MCF 10A (cell line): ENCODE measurements around the gene PRKCZ. TPM values are rescaled to one million over a fixed set of nuclear protein-coding genes. Genes with fewer than 3 reads are reported as not detected.
A peak's percentile ranks its signal among the peaks of the same experiment; 100 is the strongest.

Experiments used
- BruUV-seq: library from RNA; stranded (reverse); fragments of 400-500 nt; replicated peaks from 2 replicates; lab custom pipeline; 2021; lab: Mats Ljungman, UMichigan
- CTCF ChIA-PET: fragments of 300-600 bp; sonication (Branson Sonifier 250); formaldehyde crosslinking; extraction: SDS; loops from one replicate; lab custom pipeline; 2021; ENCODE audit warnings: antibody characterized with exemption, inconsistent platforms; lab: Yijun Ruan, JAX
- POLR2A ChIA-PET: fragments of 300-600, 350-650 bp; sonication (Branson Sonifier 250); formaldehyde crosslinking; extraction: SDS; loops from one replicate; lab custom pipeline; 2020; ENCODE audit warnings: antibody characterized with exemption, inconsistent platforms; lab: Yijun Ruan, JAX
- DNase-seq: peaks from one replicate; pipeline ENCODE4 v3.0.0-alpha.2; 2018; ENCODE audit not compliant: unreplicated experiment
- H3K27ac Mint-ChIP-seq: one replicate; pipeline ENCODE4 v1.8.0; 2022; ENCODE audit warnings: mild to moderate bottlenecking, low read depth, mixed read lengths; ENCODE audit not compliant: unreplicated experiment
- H3K27me3 Mint-ChIP-seq: one replicate; pipeline ENCODE4 v1.8.0; 2022; ENCODE audit warnings: mixed read lengths; ENCODE audit not compliant: insufficient read depth, unreplicated experiment
- H3K36me3 Mint-ChIP-seq: one replicate; pipeline ENCODE4 v1.8.0; 2022; ENCODE audit warnings: mild to moderate bottlenecking, moderate library complexity, mixed read lengths; ENCODE audit not compliant: insufficient read depth, unreplicated experiment
- H3K4me1 Mint-ChIP-seq: one replicate; pipeline ENCODE4 v1.8.0; 2022; ENCODE audit warnings: mixed read lengths; ENCODE audit not compliant: insufficient read depth, unreplicated experiment
- H3K4me3 Mint-ChIP-seq: one replicate; pipeline ENCODE4 v1.8.0; 2022; ENCODE audit warnings: mild to moderate bottlenecking, moderate library complexity, mixed read lengths; ENCODE audit not compliant: unreplicated experiment
- H3K9me3 Mint-ChIP-seq: one replicate; pipeline ENCODE4 v1.8.0; 2022; ENCODE audit warnings: mixed read lengths; ENCODE audit not compliant: unreplicated experiment
- CTCF ChIP-seq: fragments of 200-600 bp; IDR thresholded peaks from one replicate; pipeline ENCODE4 v1.8.0; 2022; ENCODE audit warnings: antibody characterized with exemption, mild to moderate bottlenecking; ENCODE audit not compliant: unreplicated experiment
- intact Hi-C: fragments of 100-400 bp; cut with micrococcal nuclease; formaldehyde crosslinking; loops from 2 replicates; pipeline ENCODE4 v1.14.1; 2022
- total RNA-seq: library from RNA; stranded (reverse); gene quantifications from 2 replicates; pipeline ENCODE4 v1.2.3, GENCODE V29; 2022

The PRKCZ gene
- total RNA-seq, 1 experiment from 2014 or later = 24.9 TPM

GRCh38 chr1:2174348-2175054, 124.3 kb downstream of the PRKCZ start:
- Mint-ChIP-seq H3K27ac (no peak overlapping the region), H3K36me3 (peaks cover 6% of the 10 kb centered on the region), H3K4me1 (no peaks in the 10 kb centered on the region), H3K4me3 (no peak overlapping the region), H3K27me3 (no peaks in the 10 kb centered on the region), H3K9me3 (no peaks in the 10 kb centered on the region)
- TF ChIP-seq CTCF = peak; percentile 70
- DNase-seq = peak; percentile 59
- ChIA-PET CTCF (interaction anchor here (0.6 to 3.2 kb wide), 40 partner anchors 9 to 1616 kb away, joined by 3 to 35 read pairs (median 3); no protein-coding TSS in a partner anchor), POLR2A (interaction anchor here (0.6 to 1.1 kb wide), 4 partner anchors 15 to 265 kb away, joined by 3 to 4 read pairs (median 3); no protein-coding TSS in a partner anchor)
- intact Hi-C loops = no loop called here
- no TSS peak for BruUV-seq

GRCh38 chr1:2175055-2175414, 124.8 kb downstream of the PRKCZ start:
- no peak for TF ChIP-seq CTCF
- ChIA-PET CTCF (interaction anchor here (0.6 to 3.2 kb wide), 28 partner anchors 8 to 1615 kb away, joined by 3 to 35 read pairs (median 3); no protein-coding TSS in a partner anchor), POLR2A (interaction anchor here (0.6 to 1.1 kb wide), 3 partner anchors 15 to 238 kb away, joined by 3 to 4 read pairs (median 3); no protein-coding TSS in a partner anchor)
- no peak overlapping the region for H3K27ac Mint-ChIP-seq
- H3K4me3 Mint-ChIP-seq = no peak overlapping the region
- H3K36me3 Mint-ChIP-seq = peaks cover 6% of the 10 kb centered on the region
- intact Hi-C loops = no loop called here
- no peaks in the 10 kb centered on the region for H3K4me1 Mint-ChIP-seq
- DNase-seq = no peak
- no peaks in the 10 kb centered on the region for H3K27me3 Mint-ChIP-seq
- no TSS peak for BruUV-seq
- H3K9me3 Mint-ChIP-seq = no peaks in the 10 kb centered on the region

GRCh38 chr1:2175681-2176454, 125.7 kb downstream of the PRKCZ start:
- no peak for DNase-seq
- POLR2A ChIA-PET = no interaction called here
- Mint-ChIP-seq H3K36me3 (peaks cover 6% of the 10 kb centered on the region), H3K9me3 (no peaks in the 10 kb centered on the region), H3K27me3 (no peaks in the 10 kb centered on the region), H3K4me3 (no peak overlapping the region), H3K27ac (no peak overlapping the region), H3K4me1 (no peaks in the 10 kb centered on the region)
- no TSS peak for BruUV-seq
- CTCF ChIA-PET = interaction anchor here (1.0 to 3.2 kb wide), 5 partner anchors 12 to 61 kb away, joined by 3 to 35 read pairs (median 5); no protein-coding TSS in a partner anchor
- intact Hi-C loops = no loop called here
- TF ChIP-seq CTCF = no peak

- H3K9me3 Mint-ChIP-seq = no peaks in the 10 kb centered on the region
- CTCF ChIA-PET = interaction anchor here (1.0 kb wide), 1 partner anchor 37 kb away, joined by 3 read pairs; no protein-coding TSS in a partner anchor
- H3K4me1 Mint-ChIP-seq = no peaks in the 10 kb centered on the region
- no peak overlapping the region for H3K4me3 Mint-ChIP-seq
- no peak overlapping the region for H3K27ac Mint-ChIP-seq
- no peak for DNase-seq
- BruUV-seq = no TSS peak
- TF ChIP-seq CTCF = no peak
- H3K27me3 Mint-ChIP-seq = no peaks in the 10 kb centered on the region
- H3K36me3 Mint-ChIP-seq = peaks cover 6% of the 10 kb centered on the region
- intact Hi-C loops = no loop called here
- POLR2A ChIA-PET = no interaction called here
Measured at GRCh38 chr1:2176615-2177014, 126.4 kb downstream of the PRKCZ start.
